Ammon's horn (tissue), 1 donor: ENCODE results near the gene METTL3.
"Not testable (repeated sequence)": the region's sequence is repeated elsewhere in the genome, so short reads cannot be mapped to it uniquely, and the experiment has no call there.

Experiments used
- DNase-seq: peaks from one replicate; pipeline ENCODE4 v3.0.0-alpha.2; 2016; ENCODE audit warnings: low spot score

METTL3 gene

GRCh38 chr14:21510735-21511657 is at the start of gene METTL3:
TSS of gene METTL3 (minus strand) at chr14:21511340. CDS start at chr14:21511223, 117 bp downstream.
- peak; percentile 99 for DNase-seq

- DNase-seq = no peak
Observed at GRCh38 chr14:21558703-21559170, 47.6 kb upstream of the METTL3 start.

GRCh38 chr14:21557084-21557901 is 46.2 kb upstream of the METTL3 start:
- peak; percentile 93 for DNase-seq

DNA sequence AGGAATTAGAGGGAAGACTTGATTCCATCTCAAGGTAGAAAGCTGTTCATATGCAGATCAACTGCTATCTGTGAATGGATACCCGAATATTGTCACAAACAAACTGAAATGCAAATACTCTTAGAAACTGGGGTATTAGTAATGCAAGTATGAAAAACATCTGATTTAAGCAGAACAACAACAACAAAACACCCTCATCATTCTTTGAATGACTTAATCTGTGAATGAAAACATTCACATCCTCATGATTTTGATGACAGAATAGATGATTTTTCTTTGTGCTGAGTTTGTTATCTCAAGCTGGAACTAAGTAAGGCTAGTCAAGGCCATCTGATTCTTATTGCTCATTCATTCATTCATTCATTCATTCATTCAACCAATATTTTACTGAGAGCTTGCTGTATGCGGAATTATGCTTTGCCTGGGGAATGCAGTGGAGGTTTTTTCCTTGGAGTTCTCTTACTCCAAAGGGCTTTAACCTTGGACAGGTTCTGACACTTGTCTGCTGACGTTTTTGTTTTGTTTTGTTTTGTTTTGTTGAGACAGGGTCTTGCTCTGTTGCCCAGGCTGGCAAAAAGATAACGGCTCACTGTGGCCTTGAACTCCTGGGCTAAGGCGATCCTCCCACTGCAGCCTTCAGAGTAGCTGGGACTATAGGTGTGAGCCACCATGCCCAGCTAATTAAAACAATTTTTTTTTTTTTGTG is 45.4 kb upstream of the METTL3 start:
- DNase-seq = no peak

DNA sequence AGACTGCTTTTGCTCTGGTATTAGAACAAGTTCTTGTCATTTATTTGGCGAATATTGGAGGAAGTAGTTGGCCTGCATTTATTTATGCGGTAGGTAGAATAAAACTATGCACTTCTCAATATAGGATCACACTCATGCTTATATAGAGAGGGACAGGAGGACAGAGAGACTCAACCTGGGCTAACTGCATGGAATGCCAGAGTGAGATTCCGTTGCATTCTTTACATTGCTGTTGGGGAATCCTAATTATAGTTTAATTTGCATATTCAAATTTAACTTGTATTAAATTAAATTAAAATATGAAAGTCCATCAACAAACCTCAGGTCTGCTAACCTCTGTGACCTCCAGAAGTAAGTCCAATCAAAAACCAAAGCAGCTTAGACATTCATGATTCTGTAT is 42.1 kb upstream of the METTL3 start:
- no peak for DNase-seq

DNA sequence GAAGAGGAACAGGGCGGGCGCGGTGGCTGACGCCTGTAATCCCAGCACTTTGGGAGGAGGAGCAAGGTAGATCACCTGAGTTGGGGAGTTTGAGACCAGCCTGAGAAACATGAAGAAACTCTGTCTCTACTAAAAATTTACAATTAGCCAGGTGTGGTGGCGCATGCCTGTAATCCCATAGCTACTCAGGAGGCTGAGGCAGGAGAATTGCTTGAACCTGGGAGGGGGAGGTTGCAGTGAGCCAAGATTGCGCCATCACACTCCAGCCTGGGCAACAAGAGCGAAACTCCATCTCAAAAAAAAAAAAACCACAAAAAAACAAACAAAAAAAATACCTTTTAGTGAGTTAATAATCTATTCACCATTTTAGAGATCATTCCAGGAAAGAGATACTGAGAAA is 33.4 kb upstream of the METTL3 start:
- DNase-seq = not testable (repeated sequence)

DNA sequence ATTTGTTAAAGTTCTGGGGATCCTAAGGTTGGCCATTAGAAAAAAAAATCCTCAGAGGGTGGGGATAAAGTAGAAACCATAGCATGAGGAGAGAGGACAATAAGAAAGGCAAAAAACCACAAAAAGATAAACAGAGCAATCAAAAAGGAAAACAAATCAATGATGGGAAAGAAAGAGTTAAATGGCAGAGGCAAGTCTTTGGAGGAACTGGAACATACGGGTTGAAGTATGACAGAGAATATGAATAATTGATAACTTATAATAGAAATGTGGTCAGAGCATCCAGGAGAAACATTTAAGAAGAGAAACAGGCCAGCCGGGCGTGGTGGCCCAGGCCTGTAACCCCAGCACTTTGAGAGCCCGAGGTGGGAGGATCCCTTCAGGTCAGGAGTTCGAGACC is 32.8 kb upstream of the METTL3 start:
- no peak for DNase-seq

GRCh38 chr14:21543521-21543960 is 32.4 kb upstream of the METTL3 start:
- DNase-seq = no peak

- no peak for DNase-seq
Observed at GRCh38 chr14:21541413-21542074, 30.4 kb upstream of the METTL3 start.

DNA sequence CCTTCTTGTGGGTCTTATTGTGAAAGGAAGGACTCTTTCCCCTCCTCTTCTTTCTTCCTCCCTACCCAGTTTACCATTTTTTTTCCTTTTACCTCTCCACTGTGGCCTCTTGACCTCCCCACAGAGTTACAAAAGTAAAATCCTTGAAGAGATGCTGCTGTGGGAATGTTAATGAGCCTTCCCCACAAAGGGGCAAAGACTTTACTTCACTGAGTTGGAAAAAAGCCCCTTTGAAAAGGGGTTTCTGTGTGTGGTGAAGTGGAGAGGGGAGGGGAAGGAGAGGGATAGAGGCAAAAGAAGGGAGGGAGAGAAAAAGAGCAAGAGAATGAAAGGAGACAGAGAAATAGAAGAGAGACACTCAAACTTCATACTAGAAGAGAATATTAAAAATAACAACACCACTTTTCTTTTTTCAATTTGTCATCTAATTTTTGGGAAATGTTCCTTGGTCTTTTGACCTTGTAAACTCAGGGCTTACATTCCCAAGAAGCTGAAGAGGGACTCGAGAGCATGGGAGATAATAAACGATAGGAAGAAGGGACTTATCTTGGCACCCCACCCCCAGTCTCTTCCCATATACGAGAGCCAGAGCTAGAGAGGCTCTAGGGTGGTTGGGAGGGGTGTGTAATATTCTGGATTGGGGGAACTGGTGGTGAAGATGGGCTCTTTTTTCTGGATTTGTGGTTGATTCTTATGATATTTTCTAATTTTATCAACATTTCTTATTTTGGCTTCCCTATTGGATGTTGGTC is 28.2 kb upstream of the METTL3 start:
- no peak for DNase-seq

DNA sequence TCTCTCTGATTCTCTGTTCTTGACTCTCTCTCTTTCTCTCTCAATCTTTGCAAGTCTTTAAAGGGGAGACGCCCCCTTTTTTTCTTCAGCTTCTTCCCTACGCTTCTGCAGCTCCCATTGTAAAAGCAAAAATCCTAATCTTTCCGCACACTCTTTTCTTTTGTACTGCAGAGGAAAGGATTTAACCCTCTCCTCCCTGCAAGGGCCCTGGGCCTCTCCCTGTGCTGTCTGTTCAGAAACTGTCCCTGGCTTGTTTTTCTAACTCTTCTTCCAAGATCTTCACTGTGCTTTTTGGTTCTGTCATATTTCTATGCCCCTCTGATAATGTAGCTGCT is 25.9 kb upstream of the METTL3 start:
- DNase-seq = no peak

DNA sequence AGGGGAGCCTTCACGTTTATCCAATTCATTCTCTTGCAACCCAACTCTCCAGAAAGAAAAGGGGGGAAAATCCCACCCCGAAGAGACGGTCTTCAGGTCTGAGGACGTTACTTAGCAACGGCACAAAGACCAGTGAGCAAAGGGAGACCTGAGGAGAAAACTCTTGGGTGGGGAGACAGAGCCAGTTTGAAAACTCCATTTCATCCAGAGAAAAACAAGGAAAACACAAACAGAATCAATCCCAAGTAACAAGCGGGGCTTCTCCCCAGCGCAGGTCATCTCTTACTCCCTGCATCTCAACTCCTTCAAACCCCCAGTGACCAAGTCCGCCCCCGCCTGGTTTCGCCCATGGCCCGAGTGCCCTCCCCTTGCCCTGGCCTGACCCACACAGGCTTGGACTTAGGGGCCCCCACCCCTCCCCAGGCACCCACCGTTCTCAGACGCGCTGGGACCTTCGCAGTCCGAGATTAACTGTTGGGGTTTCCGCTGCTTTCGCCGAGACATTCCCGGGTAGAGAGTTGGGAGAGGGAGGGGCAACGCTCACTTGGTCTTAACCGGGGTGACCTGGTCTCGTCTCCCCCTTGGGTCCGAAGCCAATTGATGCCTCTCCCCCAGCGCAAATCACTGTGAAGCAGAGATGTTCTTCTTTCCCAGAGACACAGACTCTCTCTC is 25.4 kb upstream of the METTL3 start:
- no peak for DNase-seq

- DNase-seq = no peak
Observed at GRCh38 chr14:21535545-21536417, 24.6 kb upstream of the METTL3 start.

- no peak for DNase-seq
Observed at GRCh38 chr14:21534576-21534975, 23.4 kb upstream of the METTL3 start.

GRCh38 chr14:21533294-21533693 is 22.2 kb upstream of the METTL3 start:
- DNase-seq = no peak

GRCh38 chr14:21529515-21529914 is 18.4 kb upstream of the METTL3 start:
- DNase-seq = no peak

DNA sequence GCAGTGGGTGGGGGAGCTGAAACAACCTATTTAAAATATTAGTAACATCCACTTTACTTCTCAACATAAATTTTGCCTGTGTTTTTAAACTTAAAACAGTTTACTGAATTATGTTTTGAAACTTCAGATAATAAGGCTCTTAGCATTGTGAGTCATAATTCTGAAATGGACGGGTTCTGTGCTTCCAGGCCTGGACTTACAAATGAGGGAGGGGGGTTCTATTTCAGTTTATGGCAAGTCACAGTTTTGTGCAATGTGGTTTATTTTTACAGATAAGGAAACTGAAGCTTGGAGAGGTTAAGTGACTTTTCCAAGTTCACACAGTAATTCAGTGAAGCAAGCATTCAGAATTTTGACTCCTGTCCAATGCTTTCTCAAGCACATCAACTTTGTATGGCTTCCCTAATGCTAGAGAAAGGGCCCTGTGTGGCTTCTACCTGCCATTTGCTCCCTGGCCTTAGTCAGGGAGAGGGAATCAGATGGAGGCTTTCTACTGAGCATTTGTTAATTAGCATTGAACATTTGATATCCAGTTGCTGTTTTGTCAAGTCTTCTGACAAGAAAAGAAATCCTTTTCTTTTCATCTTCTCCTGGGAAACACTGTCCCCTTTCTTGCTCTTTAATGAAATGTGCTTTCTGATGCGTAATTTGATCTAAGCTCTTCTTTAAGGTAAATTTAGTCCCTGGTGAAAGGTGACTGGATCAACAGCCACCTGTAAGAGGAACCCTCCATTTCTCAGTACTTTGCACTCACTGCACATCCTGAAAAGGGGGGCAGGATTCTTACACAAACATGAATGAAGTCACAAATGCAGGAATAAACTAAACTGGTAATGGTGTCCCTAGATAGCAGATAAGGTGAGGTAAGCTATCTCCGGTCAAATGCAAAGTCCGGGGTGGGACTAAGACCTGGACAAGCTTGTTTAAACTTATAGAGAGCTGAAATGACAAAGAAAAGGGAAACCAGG is 17.5 kb upstream of the METTL3 start:
- no peak for DNase-seq

DNA sequence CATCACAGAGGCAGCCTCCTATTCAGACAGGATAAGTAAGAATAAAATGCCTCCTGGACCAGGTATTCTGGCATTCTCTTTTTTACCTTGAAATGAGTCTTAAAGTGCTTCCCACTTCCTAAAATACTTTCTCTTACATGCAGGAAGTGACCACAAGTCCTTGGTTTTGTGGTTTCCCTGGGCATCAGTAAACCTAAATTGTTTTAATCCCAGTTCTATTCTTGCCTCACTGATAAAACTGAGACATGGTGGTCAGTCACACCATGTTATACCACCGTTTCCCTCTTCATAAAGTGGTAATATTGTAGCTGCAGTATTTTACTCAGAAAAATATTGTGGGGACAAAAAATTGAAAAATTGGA is 16.2 kb upstream of the METTL3 start:
- no peak for DNase-seq
